Occipital lobe (tissue), 2 donors: ENCODE data around the gene STK11IP. TPM values are rescaled to one million over a fixed set of nuclear protein-coding genes. Genes with fewer than 3 reads are reported as not detected.

ENCODE experiments used
- DNase-seq: peaks from one replicate; lab custom pipeline; 2025; lab: John Stamatoyannopoulos, UW
- total RNA-seq: library from RNA; depleted of rRNA; stranded (reverse); fragments of >200 nt; gene quantifications from one replicate; pipeline ENCODE4 v1.2.3, GENCODE V29; 2014

Gene STK11IP
- total RNA-seq, 1 donor from 2014 or later, result 14.7 TPM

DNA sequence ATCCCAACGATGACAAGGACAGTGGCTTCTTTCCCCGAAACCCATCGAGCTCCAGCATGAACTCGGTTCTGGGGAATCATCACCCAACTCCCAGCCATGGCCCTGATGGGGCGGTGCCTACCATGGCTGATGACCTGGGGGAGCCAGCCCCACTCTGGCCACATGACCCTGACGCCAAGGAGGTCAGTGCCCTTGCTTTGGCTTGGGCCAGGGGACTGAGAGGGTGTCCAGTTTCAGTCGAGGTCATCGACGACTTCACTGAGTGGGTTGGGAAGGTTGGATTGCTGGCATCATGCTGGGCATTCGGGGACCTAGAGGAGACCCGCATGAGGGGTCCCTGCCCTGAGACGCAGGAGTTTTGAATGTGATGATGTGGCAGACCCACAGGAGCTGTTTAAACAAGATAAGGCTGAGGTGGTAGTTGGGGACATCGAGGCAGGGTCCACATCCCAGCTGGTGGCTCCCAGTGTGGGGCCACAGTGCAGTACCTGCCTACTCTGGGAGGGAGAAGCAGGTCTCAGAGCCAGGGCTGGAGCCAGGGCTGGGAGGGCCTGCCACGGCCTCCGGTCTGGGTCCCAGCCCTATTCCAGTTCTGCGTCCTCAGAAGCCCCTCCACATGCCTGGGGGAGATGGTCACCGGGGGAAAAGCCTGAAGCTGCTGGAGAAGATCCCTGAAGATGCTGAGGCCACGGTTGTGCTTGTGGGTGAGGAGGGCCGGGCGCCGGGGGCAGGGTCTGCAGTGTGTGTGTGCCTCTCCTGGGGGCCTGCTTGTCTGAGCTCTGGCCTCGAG is 35.8 kb downstream of the STK11IP start:
- DNase-seq, result no peak

DNA sequence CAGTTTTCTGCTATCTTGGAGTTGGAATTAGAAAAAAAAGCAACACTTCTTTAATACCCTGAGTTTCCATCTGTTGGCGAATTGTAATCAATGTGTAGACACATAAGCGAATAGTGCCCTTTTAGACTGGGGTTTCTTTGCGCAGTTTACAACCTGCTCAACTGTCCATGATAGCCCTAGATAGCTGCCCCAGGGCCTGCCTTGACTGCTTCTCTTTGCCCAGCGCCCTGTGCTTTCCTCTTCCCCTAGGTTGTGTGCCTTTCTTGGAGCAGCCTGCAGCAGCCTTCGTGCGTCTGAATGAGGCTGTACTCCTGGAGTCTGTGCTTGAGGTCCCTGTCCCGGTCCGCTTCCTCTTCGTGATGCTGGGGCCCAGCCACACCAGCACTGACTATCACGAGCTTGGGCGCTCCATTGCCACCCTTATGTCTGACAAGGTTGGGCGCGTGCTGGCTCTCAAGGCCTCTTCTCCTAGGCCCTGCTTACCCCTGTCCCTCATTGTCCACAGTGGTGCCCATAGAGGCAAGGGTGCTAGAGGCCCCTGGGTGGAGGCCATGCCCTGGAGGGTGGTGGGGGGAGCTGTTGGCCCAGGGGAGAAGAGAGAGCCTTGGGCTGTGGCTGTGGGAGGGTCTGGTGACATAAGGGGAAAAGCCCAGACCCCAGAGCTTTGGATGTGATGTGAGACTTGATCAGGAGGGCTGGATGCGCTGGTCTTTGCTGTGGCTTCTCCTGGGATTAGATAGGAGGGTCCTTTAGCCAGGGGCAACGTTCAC is 36.7 kb downstream of the STK11IP start:
- no peak for DNase-seq

DNA sequence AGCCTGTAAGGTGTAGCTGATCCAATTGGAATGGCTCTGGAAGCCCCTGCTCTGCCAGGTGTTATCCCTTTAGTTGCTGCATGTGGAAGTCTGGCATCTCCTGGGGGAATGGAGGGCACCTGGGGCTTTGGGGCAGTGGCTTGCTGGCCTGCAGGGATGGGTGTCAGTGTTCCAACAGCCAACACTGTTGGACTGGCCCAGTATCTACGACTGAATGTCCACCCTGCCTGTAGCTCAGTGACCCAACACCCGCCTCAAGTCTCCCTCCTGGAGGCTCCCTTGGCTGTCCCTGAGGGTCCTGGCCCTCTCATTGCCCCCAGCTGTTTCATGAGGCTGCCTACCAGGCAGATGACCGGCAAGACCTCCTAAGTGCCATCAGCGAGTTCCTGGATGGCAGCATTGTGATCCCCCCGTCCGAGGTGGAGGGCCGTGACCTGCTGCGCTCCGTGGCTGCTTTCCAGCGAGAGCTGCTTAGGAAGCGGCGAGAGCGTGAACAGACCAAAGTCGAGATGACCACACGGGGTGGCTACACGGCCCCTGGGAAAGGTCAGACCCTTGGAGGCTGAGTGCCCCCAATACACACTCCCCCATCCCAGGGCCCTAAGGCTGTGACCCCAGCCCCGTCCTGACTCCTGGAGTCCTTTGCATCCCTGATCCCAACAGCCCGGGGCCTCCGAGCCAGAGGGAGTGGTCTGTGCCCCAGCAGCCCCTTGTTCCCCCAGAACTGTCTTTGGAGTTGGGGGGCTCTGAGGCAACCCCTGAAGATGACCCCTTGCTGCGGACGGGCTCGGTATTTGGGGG is 37.5 kb downstream of the STK11IP start:
- DNase-seq, result no peak

DNA sequence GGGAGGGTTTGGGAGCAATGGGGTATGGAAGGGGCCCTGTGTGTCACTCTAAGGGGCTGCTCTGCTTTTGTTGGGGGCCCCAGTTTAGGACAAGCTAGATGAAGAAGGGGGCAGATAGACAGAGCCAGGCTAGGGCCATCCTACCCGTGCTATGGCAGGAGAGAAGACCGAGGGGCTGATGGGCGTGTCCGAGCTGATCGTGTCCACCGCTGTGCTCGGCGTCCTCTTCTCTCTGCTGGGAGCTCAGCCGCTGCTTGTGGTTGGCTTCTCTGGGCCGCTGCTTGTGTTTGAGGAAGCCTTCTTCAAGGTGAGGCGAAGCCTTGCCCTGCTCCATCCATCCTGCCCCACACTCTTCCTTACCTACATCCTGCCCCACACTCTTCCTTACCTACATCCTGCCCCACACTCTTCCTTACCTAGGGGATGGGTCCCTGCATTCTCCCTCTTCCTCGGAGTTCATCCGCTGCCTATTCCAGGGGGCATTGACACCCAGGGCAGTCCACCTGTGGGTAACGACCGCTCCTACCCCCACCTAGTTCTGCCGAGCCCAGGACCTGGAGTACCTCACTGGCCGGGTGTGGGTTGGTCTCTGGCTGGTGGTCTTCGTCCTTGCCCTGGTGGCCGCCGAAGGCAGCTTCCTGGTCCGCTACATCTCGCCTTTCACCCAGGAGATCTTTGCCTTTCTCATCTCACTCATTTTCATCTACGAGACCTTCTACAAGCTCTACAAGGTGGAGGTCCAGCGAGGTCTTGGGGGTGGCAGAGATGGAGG is 38.7 kb downstream of the STK11IP start:
- no peak for DNase-seq

DNA sequence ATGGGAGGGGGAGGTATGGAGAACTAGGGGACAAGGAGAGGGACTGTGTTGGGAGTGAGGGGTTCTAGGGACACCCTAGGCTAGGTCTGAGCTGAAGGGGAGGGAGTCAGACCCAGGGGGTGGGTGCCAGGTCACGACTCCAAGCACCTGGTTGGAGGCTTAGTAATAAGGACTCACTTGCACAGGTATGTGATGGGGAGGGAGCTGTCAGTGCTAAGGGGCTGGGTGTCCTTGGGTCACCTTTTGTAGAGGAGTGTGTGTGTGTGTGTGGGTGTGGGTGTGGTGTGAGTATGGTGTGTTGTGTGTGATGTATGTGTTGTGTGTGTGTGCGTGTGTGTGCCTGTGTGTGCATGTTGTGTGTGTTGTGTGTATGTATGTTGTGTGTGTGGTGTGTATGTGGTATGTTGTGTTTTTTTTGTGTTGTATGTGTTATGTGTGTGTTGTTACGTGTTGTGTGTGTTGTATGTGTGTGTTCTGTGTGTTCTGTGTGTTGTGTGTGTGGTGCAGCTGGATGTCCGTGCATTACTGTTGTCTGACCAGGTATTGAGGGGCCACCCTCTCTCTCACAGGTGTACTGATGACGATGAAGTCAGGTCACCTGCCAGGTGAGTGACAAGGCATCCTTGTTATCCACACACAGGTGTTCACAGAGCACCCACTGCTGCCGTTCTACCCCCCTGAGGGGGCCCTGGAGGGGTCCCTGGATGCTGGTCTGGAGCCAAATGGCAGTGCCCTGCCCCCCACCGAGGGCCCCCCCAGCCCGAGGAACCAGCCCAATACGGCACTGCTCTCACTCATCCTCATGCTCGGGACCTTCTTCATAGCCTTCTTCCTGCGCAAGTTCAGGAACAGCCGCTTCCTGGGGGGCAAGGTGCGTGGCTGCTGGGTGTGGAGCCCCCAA is 39.5 kb downstream of the STK11IP start:
- DNase-seq, result no peak

DNA sequence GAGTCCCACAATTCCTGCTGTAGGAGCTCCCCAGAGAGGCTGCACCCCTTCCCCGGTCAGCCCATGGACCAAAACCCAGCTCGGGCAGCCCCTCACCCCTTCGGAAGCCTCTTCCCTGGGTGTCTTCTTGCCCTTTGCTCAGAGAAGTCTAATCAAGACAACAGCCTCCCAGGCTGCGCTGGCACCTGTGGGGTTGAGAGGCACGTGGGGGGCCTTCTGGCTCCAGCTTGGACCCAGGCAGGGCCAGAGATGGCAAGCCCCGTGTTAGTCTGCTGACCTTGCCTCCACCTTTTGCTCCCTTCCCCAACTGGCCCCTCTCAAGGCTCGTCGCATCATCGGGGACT is 40.2 kb downstream of the STK11IP start:
- DNase-seq, result no peak

DNA sequence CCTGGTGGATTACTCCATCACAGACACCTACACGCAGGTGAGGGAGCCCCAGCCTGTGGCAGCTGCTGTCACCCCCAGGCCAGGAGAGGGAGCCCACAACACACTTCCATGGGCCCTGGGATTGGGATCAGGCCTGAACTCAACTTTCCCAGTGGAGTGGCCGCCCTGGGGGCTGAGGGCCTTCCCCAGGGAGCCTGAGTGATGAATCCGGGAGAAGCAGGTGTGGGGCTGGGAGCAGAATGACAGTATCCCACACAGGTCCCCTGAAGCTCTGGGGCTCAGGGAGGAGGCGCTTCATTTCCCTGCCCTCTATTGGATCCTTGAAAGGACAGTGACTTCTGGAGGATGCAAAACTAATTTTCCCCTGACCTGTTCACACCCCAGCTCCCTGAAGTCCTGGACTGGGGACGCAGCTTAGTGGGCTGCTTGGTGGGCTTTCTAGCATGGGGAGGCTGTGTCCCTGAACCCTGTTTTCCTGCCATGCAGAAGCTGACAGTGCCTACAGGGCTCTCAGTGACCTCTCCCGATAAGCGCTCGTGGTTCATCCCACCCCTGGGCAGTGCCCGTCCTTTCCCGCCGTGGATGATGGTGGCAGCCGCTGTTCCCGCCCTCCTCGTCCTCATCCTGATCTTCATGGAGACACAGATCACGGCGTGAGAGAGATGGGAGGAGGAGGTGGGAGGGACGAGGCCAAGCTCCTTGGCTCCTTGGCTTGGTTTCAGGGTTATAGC is 40.7 kb downstream of the STK11IP start:
- DNase-seq, result no peak

DNA sequence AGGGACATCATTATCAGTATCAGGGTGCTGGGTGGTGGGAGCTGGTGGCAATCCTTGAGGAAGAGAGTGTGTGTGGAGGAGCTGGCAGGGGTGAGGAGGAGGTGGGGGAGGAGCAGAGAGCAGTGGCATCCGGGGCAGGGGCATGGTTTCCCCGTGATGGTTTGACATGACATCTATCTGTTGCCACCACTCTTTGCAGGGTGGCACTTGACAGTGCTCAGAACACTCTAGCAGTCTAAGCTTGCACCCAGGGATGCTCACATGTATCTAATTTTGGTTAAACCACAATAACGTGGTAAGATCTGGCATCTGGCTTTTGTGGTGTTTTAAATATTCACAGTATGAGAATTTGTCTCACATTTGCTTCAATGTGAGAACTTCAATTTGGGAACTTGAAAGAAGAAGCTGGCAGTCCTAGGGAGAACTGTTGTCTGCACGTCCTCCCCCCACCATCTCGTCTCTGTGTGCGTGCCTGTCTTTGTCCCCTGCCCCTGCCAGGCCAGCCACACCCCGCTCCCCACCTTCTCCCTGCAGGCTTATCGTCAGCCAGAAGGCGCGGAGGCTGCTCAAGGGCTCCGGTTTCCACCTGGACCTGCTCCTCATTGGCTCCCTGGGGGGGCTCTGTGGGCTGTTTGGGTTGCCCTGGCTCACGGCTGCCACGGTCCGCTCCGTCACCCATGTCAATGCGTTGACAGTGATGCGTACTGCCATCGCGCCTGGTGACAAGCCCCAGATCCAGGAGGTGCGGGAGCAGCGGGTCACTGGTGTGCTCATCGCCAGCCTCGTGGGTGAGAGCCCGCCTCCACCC is 41.5 kb downstream of the STK11IP start:
- DNase-seq, result no peak

DNA sequence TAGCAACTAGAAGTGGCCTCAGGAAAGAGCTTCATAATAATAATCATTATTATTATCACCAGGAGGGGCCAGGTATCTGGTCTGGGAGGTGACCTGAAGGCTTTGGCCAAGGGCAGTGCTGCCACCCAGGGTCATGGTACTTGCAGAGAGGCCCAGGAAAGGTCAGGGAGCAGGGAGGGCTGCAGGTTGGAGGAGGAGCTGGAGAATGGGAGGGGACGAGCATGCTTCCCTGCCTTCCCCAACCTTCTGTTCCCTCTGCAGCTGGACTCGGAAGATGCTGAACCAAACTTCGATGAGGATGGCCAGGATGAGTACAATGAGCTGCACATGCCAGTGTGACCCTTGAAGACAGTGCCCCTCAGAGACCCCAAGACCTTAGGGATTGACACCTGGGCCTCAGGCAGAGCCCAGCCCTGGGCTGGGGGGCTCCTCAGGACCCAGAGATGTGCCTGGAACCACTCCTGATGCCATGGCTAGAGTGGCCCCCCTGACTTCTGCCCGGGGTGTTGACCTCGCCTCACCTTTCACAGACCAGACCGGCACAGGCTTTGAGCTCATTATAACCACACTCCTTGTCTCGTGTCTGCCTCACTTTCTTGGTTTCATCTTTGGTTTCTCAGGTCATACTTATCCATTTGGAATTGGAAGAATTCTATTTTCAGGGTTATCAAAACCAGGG is 43.9 kb downstream of the STK11IP start:
- no peak for DNase-seq

DNA sequence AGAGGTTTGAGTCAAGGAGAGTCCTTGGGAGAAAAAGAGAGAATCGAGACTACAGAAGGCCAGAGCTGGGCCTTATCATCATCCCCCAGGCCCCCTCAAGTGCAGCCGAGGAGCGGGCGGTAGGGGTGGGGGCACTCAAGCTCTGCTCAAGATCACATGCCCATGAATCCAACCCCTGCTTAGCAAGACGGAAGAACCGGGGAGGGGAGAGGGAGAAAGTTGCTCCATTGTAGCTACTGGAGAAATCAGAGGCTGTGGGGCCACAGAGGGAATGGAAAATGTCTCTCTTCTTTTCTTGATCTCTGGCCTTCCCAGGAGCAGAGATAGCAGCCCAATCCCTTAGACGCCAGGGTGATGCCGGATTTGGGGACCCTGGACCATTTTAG is 44.4 kb downstream of the STK11IP start:
- no peak for DNase-seq

DNA sequence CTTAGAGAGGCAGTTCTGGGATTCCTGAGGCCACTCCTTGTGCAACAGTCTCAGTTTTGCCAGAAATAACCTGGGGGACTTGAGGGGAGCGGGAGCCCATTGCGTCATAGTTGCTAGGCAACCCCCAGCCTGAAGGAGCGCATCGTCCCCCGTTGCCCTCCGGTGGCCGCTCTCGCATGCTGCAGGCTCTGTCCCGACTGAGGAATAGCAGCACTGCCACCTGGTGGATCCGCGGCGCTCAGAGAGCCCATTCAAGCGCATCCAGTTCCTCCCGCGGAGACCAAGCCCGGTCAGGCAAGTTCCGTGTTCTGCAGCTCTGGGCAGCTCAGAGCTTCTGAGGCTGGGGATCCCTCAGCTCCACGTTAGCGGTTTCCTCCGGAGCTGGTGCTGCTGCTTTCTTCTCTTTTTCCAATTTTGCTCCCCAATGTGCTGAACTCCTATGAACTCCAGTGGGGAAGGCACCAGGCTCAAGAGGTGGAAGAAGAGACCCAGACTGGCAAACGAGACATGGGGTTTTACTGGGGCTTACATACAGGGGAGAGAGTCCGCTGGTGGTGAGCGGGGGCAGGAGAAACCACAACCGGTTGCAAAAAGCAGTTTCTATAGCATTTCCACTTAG is 44.9 kb downstream of the STK11IP start:
- DNase-seq, result peak; percentile 88

DNA sequence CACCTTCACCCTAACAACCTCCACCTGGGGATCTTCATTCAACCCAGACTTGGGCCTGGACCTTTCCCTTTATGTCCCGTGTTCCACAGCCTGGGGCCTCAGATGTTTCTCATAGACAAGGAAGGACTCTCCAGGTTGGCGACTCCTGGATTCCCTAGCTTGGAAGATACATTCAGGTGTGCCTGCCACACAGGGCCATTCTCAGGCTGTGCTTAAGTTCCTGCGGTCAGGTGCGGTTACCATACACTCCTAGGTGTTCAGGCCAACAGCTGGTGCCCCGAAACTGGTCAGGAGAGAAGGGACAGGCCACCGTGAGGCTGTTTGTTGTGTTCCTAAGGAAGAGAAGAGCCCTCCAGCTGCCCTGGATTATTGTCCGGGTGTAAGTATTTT is 45.4 kb downstream of the STK11IP start:
- DNase-seq, result no peak

DNA sequence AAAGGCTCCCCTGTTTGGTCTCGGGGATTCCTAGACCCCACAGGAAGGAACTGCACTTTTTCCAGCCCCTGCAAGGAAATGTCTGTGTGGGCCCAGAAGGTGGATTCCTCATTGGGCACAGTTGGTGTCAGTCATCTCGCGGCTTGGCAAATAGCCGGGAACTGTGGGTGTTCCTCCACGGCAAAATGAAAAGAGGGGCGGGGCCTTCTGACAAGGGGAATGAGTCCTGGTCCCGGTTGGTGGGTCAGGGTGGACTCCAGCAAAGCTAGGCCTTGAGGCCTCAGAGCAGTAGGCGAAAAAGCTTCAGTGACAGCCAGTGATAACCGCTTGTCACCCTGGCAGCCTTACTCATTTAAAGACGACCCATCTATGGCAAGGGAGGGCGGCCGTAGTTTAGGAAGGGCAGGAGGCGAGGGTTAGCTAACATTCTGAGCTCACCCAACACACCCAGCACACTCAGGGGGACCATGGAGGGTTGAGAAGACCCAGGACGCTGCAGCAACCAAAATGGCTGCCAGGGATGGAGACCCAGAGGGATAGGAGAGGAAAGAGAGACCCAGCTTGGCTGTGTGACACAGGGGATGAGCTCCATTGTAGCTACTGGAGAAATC is 46.2 kb downstream of the STK11IP start:
- DNase-seq, result no peak

DNA sequence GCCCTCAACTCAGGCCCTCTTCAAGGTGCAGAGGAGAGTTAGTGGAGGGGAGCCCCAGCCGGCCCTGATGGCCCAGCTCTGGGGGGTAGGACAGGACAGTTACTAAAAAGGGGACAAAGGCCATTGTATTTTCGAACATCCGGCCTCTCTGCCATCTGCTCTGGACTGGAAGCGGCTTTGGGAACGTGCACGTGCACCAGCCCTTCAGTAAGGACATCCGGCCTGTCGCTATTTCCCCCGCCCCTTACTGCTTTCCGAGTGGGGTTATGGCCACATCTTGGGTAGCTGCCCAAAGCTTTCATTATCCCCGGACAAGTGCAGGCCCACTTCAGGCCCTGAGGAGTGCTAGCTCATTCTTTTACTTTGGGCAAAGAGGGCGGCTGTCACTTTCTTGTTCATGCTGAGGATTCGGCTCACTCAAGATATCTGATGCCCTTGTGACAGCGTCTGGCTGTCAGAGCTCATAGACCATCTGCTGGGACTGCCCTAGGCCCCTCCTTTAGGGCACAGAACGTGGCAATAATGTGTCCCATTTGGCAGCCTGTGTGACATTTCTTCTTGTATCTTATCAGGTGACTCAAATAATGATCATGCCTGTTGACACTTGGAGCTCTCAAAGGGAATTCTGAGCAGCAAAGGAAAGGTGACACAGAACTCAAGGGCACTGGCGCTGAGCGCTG is 47.3 kb downstream of the STK11IP start:
- DNase-seq, result no peak

DNA sequence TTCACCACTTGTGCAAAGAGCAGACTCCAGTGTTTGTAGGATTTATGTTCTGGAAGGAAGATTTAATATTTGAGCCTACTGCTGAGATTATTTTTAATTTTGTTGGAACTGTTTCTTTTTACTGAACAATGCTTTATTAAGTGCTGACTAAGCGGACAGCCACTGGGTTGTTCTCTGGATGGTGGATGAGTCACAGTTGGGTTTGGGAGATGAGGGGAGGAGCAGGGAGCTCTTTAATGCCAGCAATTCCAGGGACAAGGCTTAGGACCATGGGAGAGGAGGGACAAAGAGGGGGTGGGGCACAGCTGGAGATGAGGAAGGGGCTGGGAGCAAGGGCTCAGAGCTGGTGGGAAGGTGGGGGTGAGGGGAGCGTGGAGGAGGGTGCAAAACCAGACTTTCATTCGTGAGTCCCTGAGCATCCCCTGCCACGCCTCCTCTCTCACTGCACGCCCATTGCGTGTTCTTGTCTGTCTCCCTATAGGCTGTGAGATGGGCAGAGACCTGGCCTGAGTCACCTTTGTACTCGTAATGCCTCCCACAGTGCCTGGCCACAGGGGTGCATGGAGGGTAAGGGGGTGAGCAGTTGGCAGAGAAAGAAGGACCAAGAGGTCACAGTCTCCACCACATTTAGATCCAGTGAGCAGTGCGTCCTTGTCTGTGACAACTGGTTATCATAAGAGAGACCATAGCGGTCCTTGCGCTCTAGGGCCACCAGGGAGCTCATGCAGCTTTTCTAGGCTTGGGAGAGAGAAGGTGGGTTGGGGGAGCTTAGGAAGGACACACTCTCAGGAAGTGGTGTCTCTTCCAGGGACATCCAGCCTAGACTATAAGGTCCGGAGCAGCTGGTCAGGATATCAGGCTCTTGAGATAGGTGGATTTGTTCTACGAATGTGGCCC is 48.2 kb downstream of the STK11IP start:
- peak; percentile 23 for DNase-seq

DNA sequence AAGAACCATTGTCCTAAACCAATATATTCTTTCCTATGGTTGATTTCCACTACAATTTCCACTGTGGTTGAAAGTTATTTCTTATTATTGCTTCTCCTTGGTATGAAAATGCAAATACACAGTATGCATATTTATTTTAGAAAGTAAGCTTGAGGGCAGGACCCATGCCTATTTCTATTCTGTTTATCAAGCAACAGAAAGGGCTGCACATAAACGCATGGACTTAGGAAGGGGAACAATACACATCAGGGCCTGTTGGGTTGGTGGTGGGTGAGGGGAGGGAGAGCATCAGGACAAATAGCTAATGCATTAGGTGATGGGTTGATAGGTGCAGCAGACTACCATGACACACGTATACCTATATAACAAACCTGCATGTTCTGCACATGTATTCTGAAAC is 50.5 kb downstream of the STK11IP start:
- no peak for DNase-seq
